Measurements from ENCODE around the gene CCDC182.

CCDC182 gene

GRCh38 chr17:57721967-57722703 lies 23.0 kb downstream of the CCDC182 start:
- TF ChIP-seq CREB1 (IDR thresholded peaks at IDR 0.05; ENCODE audit: low read depth), result no peak
- TF ChIP-seq TAF1 (IDR thresholded peaks at IDR 0.05; ENCODE audit: low read depth), result no peak
- no peak for TF ChIP-seq REST (IDR thresholded peaks at IDR 0.05; ENCODE audit: low read depth)
- TF ChIP-seq FOXM1 (IDR thresholded peaks at IDR 0.05; ENCODE audit: borderline replicate concordance, low read depth), result no peak
- TF ChIP-seq RAD21 (IDR thresholded peaks at IDR 0.05; ENCODE audit: low read depth), result no peak
- TF ChIP-seq NFIC (IDR thresholded peaks at IDR 0.05), result no peak
- TF ChIP-seq ZBTB7A (IDR thresholded peaks at IDR 0.05; ENCODE audit: low read depth), result no peak
- TF ChIP-seq TEAD4 (IDR thresholded peaks at IDR 0.05), result no peak
- no peak for TF ChIP-seq YY1 (IDR thresholded peaks at IDR 0.05; ENCODE audit: low read depth)
- TF ChIP-seq CEBPB (IDR thresholded peaks at IDR 0.05), result no peak
- no peak for TF ChIP-seq TCF12 (IDR thresholded peaks at IDR 0.05; ENCODE audit: low read depth)
- no peak for TF ChIP-seq MAX (IDR thresholded peaks at IDR 0.05)
- no peak for TF ChIP-seq USF1 (IDR thresholded peaks at IDR 0.05)
- no peak for TF ChIP-seq EP300 (IDR thresholded peaks at IDR 0.05; ENCODE audit: borderline replicate concordance)
- no peak for TF ChIP-seq EGR1 (IDR thresholded peaks at IDR 0.05)

GRCh38 chr17:57720386-57721035 lies 24.6 kb downstream of the CCDC182 start:
- no peak for TF ChIP-seq EP300 (IDR thresholded peaks at IDR 0.05; ENCODE audit: borderline replicate concordance)
- no peak for TF ChIP-seq EGR1 (IDR thresholded peaks at IDR 0.05)
- no peak for TF ChIP-seq MAX (IDR thresholded peaks at IDR 0.05)
- TF ChIP-seq ZBTB7A (IDR thresholded peaks at IDR 0.05; ENCODE audit: low read depth), result no peak
- TF ChIP-seq RAD21 (IDR thresholded peaks at IDR 0.05; ENCODE audit: low read depth), result no peak
- no peak for TF ChIP-seq TEAD4 (IDR thresholded peaks at IDR 0.05)
- TF ChIP-seq TAF1 (IDR thresholded peaks at IDR 0.05; ENCODE audit: low read depth), result no peak
- no peak for TF ChIP-seq FOXM1 (IDR thresholded peaks at IDR 0.05; ENCODE audit: borderline replicate concordance, low read depth)
- no peak for TF ChIP-seq TCF12 (IDR thresholded peaks at IDR 0.05; ENCODE audit: low read depth)
- no peak for TF ChIP-seq CEBPB (IDR thresholded peaks at IDR 0.05)
- no peak for TF ChIP-seq CREB1 (IDR thresholded peaks at IDR 0.05; ENCODE audit: low read depth)
- TF ChIP-seq YY1 (IDR thresholded peaks at IDR 0.05; ENCODE audit: low read depth), result no peak
- no peak for TF ChIP-seq NFIC (IDR thresholded peaks at IDR 0.05)
- TF ChIP-seq REST (IDR thresholded peaks at IDR 0.05; ENCODE audit: low read depth), result no peak
- no peak for TF ChIP-seq USF1 (IDR thresholded peaks at IDR 0.05)

GRCh38 chr17:57718878-57719277 lies 26.2 kb downstream of the CCDC182 start:
- TF ChIP-seq MAX (IDR thresholded peaks at IDR 0.05), result no peak
- no peak for TF ChIP-seq RAD21 (IDR thresholded peaks at IDR 0.05; ENCODE audit: low read depth)
- TF ChIP-seq CEBPB (IDR thresholded peaks at IDR 0.05), result no peak
- no peak for TF ChIP-seq EGR1 (IDR thresholded peaks at IDR 0.05)
- TF ChIP-seq EP300 (IDR thresholded peaks at IDR 0.05; ENCODE audit: borderline replicate concordance), result no peak
- TF ChIP-seq FOXM1 (IDR thresholded peaks at IDR 0.05; ENCODE audit: borderline replicate concordance, low read depth), result no peak
- TF ChIP-seq TAF1 (IDR thresholded peaks at IDR 0.05; ENCODE audit: low read depth), result no peak
- TF ChIP-seq REST (IDR thresholded peaks at IDR 0.05; ENCODE audit: low read depth), result no peak
- TF ChIP-seq TEAD4 (IDR thresholded peaks at IDR 0.05), result no peak
- TF ChIP-seq TCF12 (IDR thresholded peaks at IDR 0.05; ENCODE audit: low read depth), result no peak
- TF ChIP-seq ZBTB7A (IDR thresholded peaks at IDR 0.05; ENCODE audit: low read depth), result no peak
- no peak for TF ChIP-seq YY1 (IDR thresholded peaks at IDR 0.05; ENCODE audit: low read depth)
- no peak for TF ChIP-seq CREB1 (IDR thresholded peaks at IDR 0.05; ENCODE audit: low read depth)
- TF ChIP-seq NFIC (IDR thresholded peaks at IDR 0.05), result no peak
- no peak for TF ChIP-seq USF1 (IDR thresholded peaks at IDR 0.05)
